Left ventricle myocardium superior (tissue), 1 donor: Measurements from ENCODE around the gene COA1. TPM values are rescaled to one million over a fixed set of nuclear protein-coding genes. Genes with fewer than 3 reads are reported as not detected.

Experiments used
- ATAC-seq: fragments of 200-7000 bp; cut with Tn5 transposase; one replicate; pipeline ENCODE4 v1.9.1; 2020; ENCODE audit warnings: mild to moderate bottlenecking, moderate library complexity
- DNase-seq: peaks from one replicate; pipeline ENCODE4 v3.0.0-alpha.2; 2020
- intact Hi-C: fragments of 100-400 bp; cut with micrococcal nuclease; formaldehyde crosslinking; loops from one replicate; pipeline ENCODE4 v1.11.0; 2022
- total RNA-seq: library from RNA; stranded (reverse); fragmentation: NEBNext Ultra II Directional; extraction: Animal tissue kit (Norgen Biotek cat#: 25700); gene quantifications from one replicate; pipeline ENCODE4 v1.2.1, GENCODE V29; 2021
- donor health status: DM: no; HTN: yes; CAD: no; lungs with severe emphysema.

COA1 gene
- total RNA-seq, 1 donor from 2014 or later, result 72.5 TPM

- no peak for ATAC-seq
- DNase-seq, result no peak
- intact Hi-C loops, result no loop called here
These were observed 31.5 kb upstream of the COA1 start for GRCh38 chr7:43760861-43761260.

GRCh38 chr7:43758822-43759683 is 29.7 kb upstream of the COA1 start:
- ATAC-seq (peak; percentile 86), DNase-seq (peak; percentile 60)
- intact Hi-C loops, result no loop called here

DNA sequence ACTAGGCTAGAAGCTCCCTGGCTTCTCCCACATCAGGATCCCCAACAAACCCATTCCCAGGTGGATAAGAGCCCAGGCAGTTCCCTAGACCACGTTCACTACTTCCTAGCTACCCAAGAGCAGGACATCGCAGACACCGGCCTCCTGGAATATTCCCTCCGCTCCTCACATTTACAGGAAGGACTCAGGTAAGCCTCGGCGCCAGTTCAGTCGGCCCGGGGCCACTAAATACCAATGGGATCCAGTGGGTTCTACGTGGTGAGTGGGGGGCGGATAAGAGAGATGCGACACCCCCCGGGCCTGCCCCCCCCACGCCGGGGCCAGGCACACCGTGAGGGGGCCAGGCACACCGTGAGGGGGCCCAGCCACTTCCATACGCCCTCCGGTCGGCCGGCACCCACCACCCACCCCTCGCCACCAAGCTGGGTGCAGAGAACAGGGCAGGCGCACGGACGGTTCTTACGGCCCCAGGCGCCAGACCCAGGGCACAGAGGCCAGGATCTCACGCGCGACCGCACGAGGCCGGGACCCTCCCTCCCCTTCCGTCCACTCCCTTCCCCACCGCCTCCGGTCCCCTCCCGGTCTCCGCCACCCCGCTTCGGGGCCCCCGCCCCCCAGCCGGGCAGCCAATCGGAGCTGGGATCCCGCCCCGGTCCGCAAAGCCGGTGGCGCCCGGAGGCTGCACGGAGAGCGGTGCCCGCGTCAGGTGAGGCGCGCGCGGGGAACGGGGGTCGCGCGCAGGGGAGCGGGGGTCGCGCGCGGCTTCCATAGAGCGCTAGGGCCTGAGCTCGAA is 28.9 kb upstream of the COA1 start, which contains the start of gene BLVRA:
Gene BLVRA, plus strand, starts transcription at position 652 of the 793 bp plus-strand sequence. CDS start 12,479 bp downstream, outside the sequence.
- peak; percentile 95 for ATAC-seq
- intact Hi-C loops, result no loop called here
- peak; percentile 85 for DNase-seq

GRCh38 chr7:43757073-43757720 is 27.9 kb upstream of the COA1 start:
- ATAC-seq (no peak), DNase-seq (no peak)
- intact Hi-C loops, result no loop called here

GRCh38 chr7:43756368-43757072 is 27.2 kb upstream of the COA1 start:
- intact Hi-C loops, result no loop called here
- DNase-seq, result no peak
- ATAC-seq, result no peak

GRCh38 chr7:43754596-43754995 is 25.3 kb upstream of the COA1 start:
- ATAC-seq (no peak), DNase-seq (no peak)
- intact Hi-C loops, result no loop called here

DNA sequence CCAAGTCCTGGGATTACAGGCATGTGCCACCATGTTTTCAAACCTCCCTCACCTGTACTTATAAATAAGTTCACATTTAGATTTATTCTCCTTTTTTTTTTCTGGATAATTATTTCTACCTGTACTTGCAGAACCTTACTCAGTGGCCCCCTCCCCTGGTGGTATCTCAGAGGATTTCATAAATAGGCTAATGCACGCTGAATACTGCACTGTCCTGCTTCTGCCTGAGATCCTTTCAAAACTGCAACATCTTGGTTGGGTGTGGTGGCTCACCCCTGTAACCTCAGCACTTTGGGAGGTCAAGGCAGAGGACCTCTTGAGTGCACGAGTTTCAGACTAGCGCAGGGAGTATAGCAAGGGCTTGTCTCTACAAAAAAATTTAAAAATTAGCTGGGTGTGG is 24.5 kb upstream of the COA1 start:
- DNase-seq, result no peak
- no peak for ATAC-seq
- intact Hi-C loops, result no loop called here

- no peak for DNase-seq
- intact Hi-C loops, result no loop called here
- ATAC-seq, result no peak
These were observed 24.0 kb upstream of the COA1 start for GRCh38 chr7:43753271-43753810.

GRCh38 chr7:43752411-43752810 is 23.1 kb upstream of the COA1 start:
- ATAC-seq (no peak), DNase-seq (no peak)
- intact Hi-C loops, result no loop called here

- peak; percentile 59 for ATAC-seq
- intact Hi-C loops, result no loop called here
- peak; percentile 44 for DNase-seq
These were observed 20.9 kb upstream of the COA1 start for GRCh38 chr7:43750016-43750887.

DNA sequence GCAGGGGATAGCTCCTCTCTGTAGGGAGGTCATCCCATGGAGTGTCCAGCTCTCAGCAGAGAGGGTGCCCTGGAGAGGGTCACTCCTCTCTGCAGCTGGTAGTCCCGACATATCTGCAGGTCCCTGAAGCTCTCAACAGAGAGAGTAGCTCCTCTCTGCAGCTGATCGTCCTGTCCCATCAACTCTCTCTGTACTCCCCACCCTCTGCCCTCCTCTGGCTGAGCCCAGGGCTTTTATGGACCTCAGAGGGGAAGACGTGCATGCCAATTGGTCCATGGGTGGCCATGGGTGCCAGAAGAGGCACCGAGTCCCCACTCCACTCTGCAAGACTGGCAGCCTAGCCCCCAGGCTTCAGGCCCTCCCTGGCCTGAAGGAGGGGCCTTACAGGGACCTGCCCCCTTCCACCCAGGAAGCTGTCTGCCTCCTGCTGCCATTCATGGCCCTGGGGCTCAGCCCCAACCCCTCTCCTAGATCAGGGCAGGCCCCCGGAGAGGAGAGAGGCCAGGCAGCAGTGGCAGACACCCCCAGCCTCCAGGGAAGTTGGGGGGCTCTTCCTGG is 20.1 kb upstream of the COA1 start:
- DNase-seq, result no peak
- no peak for ATAC-seq
- intact Hi-C loops, result no loop called here

GRCh38 chr7:43747328-43748105 is 18.2 kb upstream of the COA1 start:
- DNase-seq (no peak), ATAC-seq (no peak)
- intact Hi-C loops, result no loop called here

GRCh38 chr7:43742692-43743091 is 13.4 kb upstream of the COA1 start:
- intact Hi-C loops, result no loop called here
- no peak for DNase-seq
- no peak for ATAC-seq

GRCh38 chr7:43737467-43738127 is 8.3 kb upstream of the COA1 start:
- ATAC-seq, result no peak
- intact Hi-C loops, result no loop called here
- no peak for DNase-seq

GRCh38 chr7:43735802-43736603 is 6.7 kb upstream of the COA1 start:
- ATAC-seq (no peak), DNase-seq (no peak)
- intact Hi-C loops, result no loop called here

DNA sequence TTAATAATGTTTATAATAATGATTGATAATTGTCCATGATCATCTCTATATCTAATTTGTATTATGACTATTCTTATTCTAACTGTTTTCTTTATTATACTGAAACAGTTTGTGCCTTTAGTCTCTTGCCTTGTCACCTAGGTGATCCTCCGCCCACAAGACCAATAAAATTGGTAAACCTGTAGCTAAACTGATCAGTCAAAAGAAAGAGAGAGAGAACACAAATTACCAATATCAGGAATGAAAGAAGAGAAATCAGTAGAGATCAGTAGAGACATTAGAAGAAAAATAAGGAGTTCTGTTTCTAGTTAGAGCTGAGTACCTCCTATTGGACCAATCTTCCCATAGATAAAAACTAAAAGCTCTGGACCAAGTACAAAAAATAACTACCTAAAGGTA is 6.1 kb upstream of the COA1 start:
- no peak for ATAC-seq
- intact Hi-C loops, result no loop called here
- no peak for DNase-seq
